ENCODE measurements around the gene OSCP1.

- TF ChIP-seq EZH2 (IDR thresholded peaks at IDR 0.05; ENCODE audit: insufficient read depth, poor library complexity, severe bottlenecking) (no peak), EZH2phosphoT487 (IDR thresholded peaks at IDR 0.05; ENCODE audit: insufficient read depth, low read depth) (no peak)
Measured at GRCh38 chr1:36487906-36488305, 37.7 kb upstream of the OSCP1 start.
